HG03457 (cell line): Measurements from ENCODE around the gene OR52E1.
"Not testable (repeated sequence)": the region's sequence is repeated elsewhere in the genome, so short reads cannot be mapped to it uniquely, and the experiment has no call there.

ENCODE experiments used
- ATAC-seq: cut with Tn5 transposase; IDR thresholded peaks from one replicate; pipeline ENCODE4 v1.9.1; 2021; ENCODE audit warnings: moderate number of reproducible peaks; ENCODE audit not compliant: unreplicated experiment

Gene OR52E1

GRCh38 chr11:5069272-5069671 is at the start of gene OR52E1:
TSS of gene OR52E1 (plus strand) at chr11:5069572.
- ATAC-seq = no peak

DNA sequence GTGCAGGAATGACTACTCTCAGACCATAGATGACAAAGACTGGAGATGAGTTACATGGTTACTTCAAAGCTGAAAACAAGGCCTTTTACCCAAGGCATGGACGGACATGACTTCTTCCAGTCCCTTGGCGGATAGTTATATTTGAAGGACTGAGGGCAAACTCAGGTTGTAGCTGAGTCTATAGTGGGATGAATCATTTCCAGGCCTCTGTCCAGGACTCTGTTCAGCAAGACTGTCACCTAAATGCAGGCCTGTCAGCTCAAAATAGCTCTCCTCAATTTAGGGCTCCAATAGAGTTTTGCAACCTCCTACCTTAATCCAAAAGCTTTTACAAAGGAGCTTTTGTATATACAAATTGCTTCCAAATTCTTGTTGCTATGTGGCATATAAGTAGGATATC is 47.4 kb upstream of the OR52E1 start:
- no peak for ATAC-seq

GRCh38 chr11:5036669-5037068 is 32.7 kb upstream of the OR52E1 start:
- ATAC-seq = no peak

DNA sequence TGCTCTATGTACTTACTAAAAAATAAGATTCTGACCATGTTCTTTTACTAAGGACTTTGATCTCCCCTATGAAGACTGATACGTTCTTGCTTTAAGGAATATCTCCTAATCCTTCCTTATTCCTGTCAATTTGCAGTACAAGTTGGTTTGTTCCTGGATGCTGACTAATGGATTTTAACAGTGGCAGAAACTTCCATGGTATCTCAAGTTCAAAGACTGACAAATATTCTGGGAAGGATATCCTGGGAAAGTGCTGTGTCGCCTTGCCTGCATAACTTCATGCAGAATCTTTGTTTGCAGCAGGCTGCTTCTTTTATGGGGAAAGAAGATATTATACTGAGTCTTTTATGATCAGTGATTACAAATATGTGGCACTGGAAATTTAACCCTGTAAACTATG is 31.4 kb upstream of the OR52E1 start:
- no peak for ATAC-seq

DNA sequence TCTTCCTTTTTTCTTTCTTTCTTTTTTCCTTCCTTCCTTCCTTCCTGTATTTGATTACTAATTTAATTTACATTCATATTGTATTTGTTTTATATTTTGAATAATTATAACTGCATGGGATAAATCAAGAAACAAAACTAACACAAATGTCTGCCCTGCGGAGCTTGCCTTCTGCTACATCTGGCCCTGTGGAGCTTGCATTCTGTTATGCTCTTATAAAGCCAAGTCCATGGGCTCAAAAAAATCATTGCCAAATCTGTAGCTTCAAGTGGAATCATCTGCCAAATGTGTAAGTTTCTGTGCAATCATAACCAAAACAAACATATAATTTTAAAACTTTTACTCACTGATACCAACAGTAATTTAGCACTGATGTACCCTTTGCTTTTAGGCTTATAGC is 31.0 kb upstream of the OR52E1 start:
- no peak for ATAC-seq

- ATAC-seq = no peak
Observed at GRCh38 chr11:5040876-5041275, 28.5 kb upstream of the OR52E1 start.

GRCh38 chr11:5042091-5042490 is 27.3 kb upstream of the OR52E1 start:
- no peak for ATAC-seq

GRCh38 chr11:5043380-5043779 is 26.0 kb upstream of the OR52E1 start:
- ATAC-seq = no peak

- no peak for ATAC-seq
Observed at GRCh38 chr11:5046226-5046625, 23.1 kb upstream of the OR52E1 start, which contains the start of gene OR52J3. TSS of gene OR52J3 (plus strand) at chr11:5046526. CDS start at chr11:5046526, 0 bp downstream.

DNA sequence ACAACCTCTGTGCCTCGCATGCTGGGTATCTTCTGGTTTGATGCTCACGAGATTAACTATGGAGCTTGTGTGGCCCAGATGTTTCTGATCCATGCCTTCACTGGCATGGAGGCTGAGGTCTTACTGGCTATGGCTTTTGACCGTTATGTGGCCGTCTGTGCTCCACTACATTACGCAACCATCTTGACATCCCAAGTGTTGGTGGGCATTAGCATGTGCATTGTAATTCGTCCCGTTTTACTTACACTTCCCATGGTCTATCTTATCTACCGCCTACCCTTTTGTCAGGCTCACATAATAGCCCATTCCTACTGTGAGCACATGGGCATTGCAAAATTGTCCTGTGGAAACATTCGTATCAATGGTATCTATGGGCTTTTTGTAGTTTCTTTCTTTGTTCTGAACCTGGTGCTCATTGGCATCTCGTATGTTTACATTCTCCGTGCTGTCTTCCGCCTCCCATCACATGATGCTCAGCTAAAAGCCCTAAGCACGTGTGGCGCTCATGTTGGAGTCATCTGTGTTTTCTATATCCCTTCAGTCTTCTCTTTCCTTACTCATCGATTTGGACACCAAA is 22.5 kb upstream of the OR52E1 start:
- no peak for ATAC-seq

DNA sequence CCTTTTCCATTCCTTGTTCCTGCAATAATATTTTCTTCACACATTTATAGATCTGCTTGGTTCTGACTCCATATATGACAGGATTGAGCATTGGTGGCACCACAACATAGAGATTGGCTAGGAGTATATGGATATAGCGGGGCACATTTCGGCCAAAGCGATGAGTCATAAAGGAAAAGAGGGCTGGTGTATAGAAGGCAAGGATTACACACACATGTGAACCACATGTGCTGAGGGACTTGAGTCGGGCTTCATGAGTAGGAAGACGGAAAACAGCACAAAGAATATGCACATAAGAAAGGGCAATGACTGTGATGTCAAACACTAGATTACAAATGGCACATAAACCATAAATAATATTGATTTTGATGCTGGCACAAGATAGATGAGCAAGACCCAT is 10.7 kb upstream of the OR52E1 start:
- not testable (repeated sequence) for ATAC-seq

- ATAC-seq = no peak
Observed at GRCh38 chr11:5059391-5059790, 10.0 kb upstream of the OR52E1 start, which contains the start of gene OR52E2. TSS of gene OR52E2 (minus strand) at chr11:5059627. CDS start at chr11:5059627, 0 bp downstream.

DNA sequence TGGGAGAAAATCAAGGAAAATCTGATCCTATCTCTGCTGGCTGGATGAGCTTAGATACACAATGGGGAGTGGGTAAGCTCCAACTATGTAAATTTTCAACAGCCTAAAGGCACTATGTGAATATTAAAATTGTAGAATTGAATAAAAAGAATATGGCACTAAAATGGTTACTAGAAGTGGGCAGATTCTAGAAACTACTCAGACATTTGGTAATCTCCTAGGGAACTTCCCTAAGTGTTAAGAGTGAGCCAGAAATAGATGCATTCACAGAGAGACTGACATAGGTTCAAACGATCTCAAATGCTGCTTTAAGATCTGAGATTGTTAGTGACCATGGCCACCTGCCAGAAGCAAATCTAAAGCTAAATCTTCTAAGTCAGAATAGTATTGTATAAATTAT is 4.3 kb upstream of the OR52E1 start:
- no peak for ATAC-seq

GRCh38 chr11:5071799-5072198 is 2.4 kb downstream of the OR52E1 start:
- ATAC-seq = no peak

GRCh38 chr11:5081405-5081804 is 12.0 kb downstream of the OR52E1 start:
- ATAC-seq = no peak

DNA sequence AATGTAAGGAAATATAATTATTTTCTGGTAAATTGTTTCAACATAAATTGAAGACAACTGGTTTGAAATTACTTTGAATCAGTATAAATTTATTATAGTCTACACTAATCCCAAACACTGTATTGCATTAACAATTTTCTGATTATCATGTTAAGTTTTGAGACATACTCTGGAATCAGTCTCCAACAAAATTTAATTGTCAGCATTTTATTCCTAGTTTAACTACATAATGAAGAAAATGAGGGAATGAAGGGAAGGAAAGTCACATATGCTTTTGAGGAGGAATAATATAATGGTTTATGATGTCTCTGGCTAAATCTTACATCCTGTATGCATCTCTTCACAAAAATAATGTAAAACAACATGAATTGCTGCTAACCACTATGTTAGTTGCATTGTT is 14.2 kb downstream of the OR52E1 start:
- ATAC-seq = no peak

- ATAC-seq = no peak
Observed at GRCh38 chr11:5088556-5088955, 19.2 kb downstream of the OR52E1 start.

- no peak for ATAC-seq
Observed at GRCh38 chr11:5090668-5091067, 21.3 kb downstream of the OR52E1 start.

GRCh38 chr11:5092821-5093585 is 23.6 kb downstream of the OR52E1 start:
- ATAC-seq = no peak

DNA sequence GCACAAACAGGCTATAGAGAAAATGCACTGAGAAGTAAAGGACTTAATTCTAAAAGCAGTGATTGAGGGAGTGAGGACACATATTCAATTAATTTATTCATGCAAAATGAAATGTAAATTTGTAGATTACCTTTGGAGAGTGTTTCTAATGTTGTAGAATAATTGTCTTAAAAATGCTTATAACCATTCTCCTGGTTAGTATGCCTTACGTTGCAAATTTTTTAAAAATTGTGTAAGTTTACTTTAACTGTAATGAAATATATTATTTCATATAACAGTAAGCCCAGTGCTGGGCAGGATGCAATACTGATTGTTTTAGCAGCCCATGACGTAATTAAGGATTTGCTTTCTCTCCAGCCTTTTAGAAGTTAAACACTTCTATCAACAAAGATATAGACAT is 26.6 kb downstream of the OR52E1 start:
- ATAC-seq = no peak

GRCh38 chr11:5102246-5102645 is 32.9 kb downstream of the OR52E1 start:
- ATAC-seq = no peak

GRCh38 chr11:5103066-5103465 is 33.7 kb downstream of the OR52E1 start:
- no peak for ATAC-seq

DNA sequence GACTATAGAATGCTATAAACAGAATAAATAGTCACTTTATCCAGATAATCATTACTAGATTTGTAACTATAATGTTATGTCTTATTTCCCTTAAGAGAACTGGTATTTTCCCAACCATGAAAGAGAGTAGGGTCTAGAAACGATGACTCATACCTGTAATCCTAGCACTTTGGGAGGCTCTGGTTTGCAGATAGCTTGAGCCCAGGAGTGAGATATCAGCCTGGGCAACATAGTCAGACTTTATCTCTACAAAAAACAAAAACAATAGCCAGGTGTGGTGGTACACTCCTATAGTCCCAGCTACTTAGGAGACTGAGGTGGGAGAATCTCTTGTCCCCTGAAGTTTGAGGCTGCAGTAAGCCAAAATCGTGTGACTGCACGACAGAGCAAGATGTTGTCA is 37.9 kb downstream of the OR52E1 start:
- no peak for ATAC-seq
